ENCODE results near the gene POLR1D. TPM values are rescaled to one million over a fixed set of nuclear protein-coding genes. Genes with fewer than 3 reads are reported as not detected.

POLR1D gene
- total RNA-seq, 1 donor from 2014 or later, result 55.4 TPM

DNA sequence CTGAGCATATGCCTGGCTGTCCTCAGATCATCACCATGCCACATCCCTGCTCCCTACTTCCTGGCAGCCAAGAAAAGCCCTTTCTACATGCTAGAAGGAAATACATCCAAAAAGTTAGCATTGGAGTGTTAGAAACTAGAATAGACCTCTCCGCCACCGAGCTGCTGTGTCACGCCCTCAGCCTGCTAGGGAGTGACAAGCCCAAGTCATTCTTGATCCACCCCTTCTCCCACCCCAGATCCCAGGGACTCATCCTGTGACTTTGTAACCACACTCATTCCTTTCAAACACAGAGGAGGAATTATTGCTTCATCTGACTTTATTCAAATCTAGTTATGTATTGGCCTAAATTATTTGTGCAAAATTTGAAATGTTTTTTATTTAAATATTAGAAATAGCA is 45.3 kb downstream of the POLR1D start:
- DNase-seq (ENCODE audit: low spot score in 2 of 2), result no peak
- no peak for FAIRE-seq

DNA sequence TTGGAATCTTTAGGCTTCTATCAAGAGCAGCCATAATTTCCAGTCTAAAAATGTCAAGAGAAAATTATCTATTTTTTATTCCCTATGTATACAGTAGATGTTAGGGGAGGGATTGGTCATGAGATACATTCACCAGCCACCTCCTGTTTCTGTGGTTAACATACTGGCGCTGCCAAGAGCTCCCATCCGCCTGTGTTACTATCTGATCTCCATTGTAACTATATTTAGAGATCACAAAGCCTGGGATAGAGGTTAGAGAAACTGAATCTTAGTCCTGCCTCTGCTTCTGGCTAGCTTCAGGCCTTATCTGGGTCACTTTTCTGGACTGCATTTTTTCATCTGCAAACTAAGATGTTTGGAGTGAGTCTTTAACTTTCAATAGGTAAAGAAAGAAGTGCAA is 46.3 kb downstream of the POLR1D start:
- no peak for FAIRE-seq

DNA sequence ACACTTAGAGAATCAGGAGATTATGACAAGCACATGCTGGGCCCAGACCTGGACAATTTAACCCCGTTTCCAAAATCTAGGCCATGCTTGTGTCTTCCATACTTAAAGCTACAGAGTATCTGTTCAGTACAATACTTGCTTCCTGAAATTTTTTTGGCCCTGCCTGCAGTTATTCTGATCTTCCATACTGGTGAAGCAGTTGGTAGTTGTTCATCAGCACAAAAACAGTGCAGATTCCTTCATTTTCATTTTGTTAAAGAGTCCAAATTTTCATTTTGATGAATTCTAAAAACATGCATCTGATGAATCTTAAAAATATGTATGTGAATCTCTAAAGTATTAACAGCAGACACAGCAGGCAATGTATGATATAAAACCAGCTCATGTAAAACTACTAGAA is 49.2 kb downstream of the POLR1D start:
- DNase-seq (ENCODE audit: low spot score in 2 of 2) (no peak), FAIRE-seq (no peak)

More for the DNA sequence above, 46.3 kb downstream of the POLR1D start:
- DNase-seq (ENCODE audit: low spot score in 2 of 2), result no peak

DNA sequence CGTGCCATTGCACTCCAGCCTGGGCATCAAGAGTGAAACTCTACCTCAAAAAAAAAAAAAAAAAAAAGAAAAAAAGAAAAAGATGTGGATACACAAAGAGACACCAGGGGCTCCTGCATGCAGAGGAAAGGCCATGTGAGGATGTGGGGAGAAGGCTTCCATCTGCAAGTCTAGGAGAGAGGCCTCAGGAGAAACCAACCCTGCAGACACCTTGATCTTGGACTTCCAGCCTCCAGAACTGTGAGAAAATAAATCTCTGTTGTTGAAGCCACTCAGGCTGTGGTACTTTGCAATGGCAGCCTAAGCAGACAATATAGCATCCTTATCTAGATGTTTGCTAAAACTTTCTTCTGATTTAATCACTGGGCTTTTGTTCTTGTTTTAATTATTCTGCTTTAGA is 50.3 kb downstream of the POLR1D start:
- FAIRE-seq, result no peak
- DNase-seq (ENCODE audit: low spot score in 2 of 2), result no peak

Other genes with a start within 250 kb of the POLR1D start
- 94.6 TPM for gene GTF3A, start 197.3 kb upstream of the POLR1D start, total RNA-seq
- 40.4 TPM for gene MTIF3, start 171.3 kb upstream of the POLR1D start, total RNA-seq
- gene LNX2, start 1.4 kb upstream of the POLR1D start, total RNA-seq, result 11.8 TPM
- 0.41 TPM for gene GSX1, start 170.6 kb downstream of the POLR1D start, total RNA-seq